A549 (cell line): ENCODE data around the gene TMPRSS5. TPM values are rescaled to one million over a fixed set of nuclear protein-coding genes. Genes with fewer than 3 reads are reported as not detected.

Source experiments
- ATAC-seq, 2 experiments: fragments of 200-7000 bp in 1 of 2; fragments of >200 bp in 1 of 2; cut with Nextera tagmentation in 1 of 2; cut with Tn5 transposase in 1 of 2; 3 replicates each; pipeline versions ENCODE4 v1.8.0 to v1.9.1; 2018 to 2020; ENCODE audit warnings: mild to moderate bottlenecking in 1 of 2, moderate library complexity in 1 of 2
- CTCF ChIA-PET: fragments of 300-600 bp; sonication (Branson Sonifier 250); formaldehyde crosslinking; extraction: SDS; loops from one replicate; lab custom pipeline; 2021; ENCODE audit warnings: antibody characterized with exemption, inconsistent platforms; lab: Yijun Ruan, JAX
- POLR2A ChIA-PET: fragments of 350-600 bp; formaldehyde crosslinking; extraction: SDS; loops from one replicate; lab custom pipeline; 2021; ENCODE audit warnings: antibody characterized with exemption, inconsistent platforms; lab: Yijun Ruan, JAX
- DNase-seq, 2 experiments: peaks; one replicate each; pipeline versions ENCODE4 v3.0.0 to v3.0.0-alpha.2; 2011 to 2016; ENCODE audit warnings: low read depth in 1 of 2, low spot score in 1 of 2
- FAIRE-seq: peaks from 2 replicates; lab custom pipeline; 2011; peaks lifted over from hg19 to GRCh38; lab: Jason Lieb, UNC
- H3K27ac ChIP-seq, 2 experiments: fragments of >200 bp; sonication (Bioruptor Twin); formaldehyde crosslinking; 3 replicates each; pipeline ENCODE4 v1.5.1; 2016 to 2017
- H3K4me1 ChIP-seq: fragments of >200 bp; sonication (Bioruptor Twin); formaldehyde crosslinking; 3 replicates; pipeline ENCODE4 v1.6.1; 2016
- H3K4me2 ChIP-seq: fragments of >200 bp; sonication (Bioruptor Twin); formaldehyde crosslinking; 3 replicates; pipeline ENCODE4 v1.6.1; 2016
- H3K4me3 ChIP-seq: fragments of >200 bp; sonication (Bioruptor Twin); formaldehyde crosslinking; 3 replicates; pipeline ENCODE4 v1.5.1; 2016
- H3K9me3 ChIP-seq: fragments of >200 bp; sonication (Bioruptor Twin); formaldehyde crosslinking; 3 replicates; pipeline ENCODE4 v1.6.1; 2016
- CHD2 ChIP-seq: fragments of 150-350 bp; IDR thresholded peaks from 2 replicates; pipeline ENCODE4 v1.6.1; 2014; ENCODE audit warnings: low read length; ENCODE audit not compliant: partially characterized antibody
- EHMT2 ChIP-seq: fragments of 200-600 bp; sonication (generic); IDR thresholded peaks from 2 replicates; pipeline ENCODE4 v1.6.1; 2016; ENCODE audit warnings: antibody characterized with exemption, low read depth, mild to moderate bottlenecking, moderate library complexity
- EP300 ChIP-seq, 2 experiments: fragments of >200 bp; sonication (Bioruptor Twin); formaldehyde crosslinking; IDR thresholded peaks; 2 replicates in 1 of 2; 3 replicates in 1 of 2; pipeline ENCODE4 v1.6.1; 2016 to 2017
- FOXS1 ChIP-seq: fragments of 250-450 bp; sonication (Bioruptor Pico); IDR thresholded peaks from 2 replicates; pipeline ENCODE4 v1.5.0; 2020; ENCODE audit warnings: mild to moderate bottlenecking, moderate library complexity
- GATA3 ChIP-seq: IDR thresholded peaks from 2 replicates; pipeline ENCODE4 v1.6.1; 2012; ENCODE audit warnings: borderline replicate concordance
- KDM1A ChIP-seq: fragments of 200-600 bp; sonication (generic); IDR thresholded peaks from 2 replicates; pipeline ENCODE4 v1.6.1; 2016; ENCODE audit warnings: low read depth, mild to moderate bottlenecking
- KDM5A ChIP-seq: fragments of 200-600 bp; sonication (generic); IDR thresholded peaks from 2 replicates; pipeline ENCODE4 v1.6.1; 2016; ENCODE audit warnings: antibody characterized with exemption, mild to moderate bottlenecking
- MAFK ChIP-seq: fragments of 450-650 bp; IDR thresholded peaks from 2 replicates; pipeline ENCODE4 v1.6.1; 2014; ENCODE audit not compliant: partially characterized antibody
- MAZ ChIP-seq: fragments of 150-350 bp; IDR thresholded peaks from 2 replicates; pipeline ENCODE4 v1.6.1; 2014; ENCODE audit warnings: antibody characterized with exemption, low read depth, low read length, borderline replicate concordance
- MYC ChIP-seq: IDR thresholded peaks from 2 replicates; pipeline ENCODE4 v1.6.1; 2012; ENCODE audit warnings: mild to moderate bottlenecking, inconsistent platforms, low read length, improper control_type of control experiment, borderline replicate concordance
- NPAS2 ChIP-seq: fragments of 250-450 bp; sonication (Bioruptor Pico); IDR thresholded peaks from 2 replicates; pipeline ENCODE4 v1.8.0; 2022; ENCODE audit warnings: mild to moderate bottlenecking, moderate library complexity, borderline replicate concordance
- NR3C1 ChIP-seq: fragments of >200 bp; sonication (Bioruptor Twin); formaldehyde crosslinking; IDR thresholded peaks from 3 replicates; pipeline ENCODE4 v1.6.1; 2017
- PHF8 ChIP-seq: fragments of 200-600 bp; sonication (generic); IDR thresholded peaks from 2 replicates; pipeline ENCODE4 v1.6.1; 2016; ENCODE audit warnings: low read depth, mild to moderate bottlenecking, antibody characterized with exemption, moderate library complexity, borderline replicate concordance
- POLR2AphosphoS2 ChIP-seq: conservative IDR thresholded peaks from 2 replicates; pipeline ENCODE4 v1.6.1; 2012; ENCODE audit warnings: low read length, improper control_type of control experiment, inconsistent platforms
- RARB ChIP-seq: fragments of 250-450 bp; sonication (Bioruptor Pico); IDR thresholded peaks from 2 replicates; pipeline ENCODE4 v1.8.0; 2021; ENCODE audit warnings: mild to moderate bottlenecking, moderate library complexity
- RCOR1 ChIP-seq: fragments of 150-350 bp; IDR thresholded peaks from 2 replicates; pipeline ENCODE4 v1.6.1; 2014; ENCODE audit warnings: antibody characterized with exemption, low read length, low read depth
- RFX5 ChIP-seq: fragments of 450-650 bp; IDR thresholded peaks from 2 replicates; pipeline ENCODE4 v1.7.1; 2014; ENCODE audit warnings: antibody characterized with exemption, mild to moderate bottlenecking, moderate library complexity
- SMC3 ChIP-seq: fragments of >200 bp; sonication (Bioruptor Twin); formaldehyde crosslinking; IDR thresholded peaks from 3 replicates; pipeline ENCODE4 v1.6.1; 2018; ENCODE audit warnings: inconsistent platforms
- SREBF2 ChIP-seq: fragments of 450-650 bp; IDR thresholded peaks from 2 replicates; pipeline ENCODE4 v1.6.1; 2014; ENCODE audit warnings: mild to moderate bottlenecking, moderate library complexity
- TP53 ChIP-seq: fragments of 250-450 bp; sonication (Bioruptor Pico); IDR thresholded peaks from 2 replicates; pipeline ENCODE4 v1.5.0; 2021; ENCODE audit warnings: mild to moderate bottlenecking, moderate library complexity
- ZC3H11A ChIP-seq: fragments of 450-650 bp; IDR thresholded peaks from 2 replicates; pipeline ENCODE4 v1.6.1; 2014; ENCODE audit warnings: antibody characterized with exemption, mild to moderate bottlenecking
- ZFP36 ChIP-seq: fragments of 450-650 bp; IDR thresholded peaks from 2 replicates; pipeline ENCODE4 v1.6.1; 2014; ENCODE audit warnings: borderline replicate concordance; ENCODE audit not compliant: partially characterized antibody
- ZNF302 ChIP-seq: fragments of 250-450 bp; sonication (Bioruptor Pico); IDR thresholded peaks from 2 replicates; pipeline ENCODE4 v1.9.0; 2021; ENCODE audit warnings: inconsistent platforms, mild to moderate bottlenecking, moderate library complexity
- WGBS: methylation state at CpG from one replicate; pipeline ENCODE4 v1.1.6; 2017; ENCODE audit errors: missing lambda C conversion rate; 5-methylcytosine and 5-hydroxymethylcytosine counted together
- polyA plus RNA-seq, 4 experiments: library from polyadenylated mRNA; depleted of rRNA in 3 of 4; stranded (reverse); fragments of >200 nt; fragmentation: RNase III in 1 of 4; extraction: RNeasy Plus Mini Kit Qiagen cat#74134 plus additional on column Dnase treatment in 1 of 4; gene quantifications; 2 replicates in 3 of 4; 3 replicates in 1 of 4; pipeline ENCODE4 v1.2.3, GENCODE V29; 2011 to 2017
- TF ChIP-seq, protein P1 (sequence below): fragments of >200 bp; sonication (Bioruptor Twin); formaldehyde crosslinking; IDR thresholded peaks from 3 replicates; pipeline ENCODE4 v1.5.1; 2016
- TF ChIP-seq, protein P2 (sequence below): fragments of 450-650 bp; IDR thresholded peaks from 2 replicates; pipeline ENCODE4 v1.6.1; 2014; ENCODE audit warnings: antibody characterized with exemption
- TF ChIP-seq, protein P3 (sequence below): fragments of >200 bp; sonication (Bioruptor Twin); formaldehyde crosslinking; IDR thresholded peaks from 2 replicates; pipeline ENCODE4 v1.6.1; 2016
- TF ChIP-seq, protein P4 (sequence below): fragments of >200 bp; sonication (Bioruptor Twin); formaldehyde crosslinking; IDR thresholded peaks from 3 replicates; pipeline ENCODE4 v1.6.1; 2016
- TF ChIP-seq, protein P5 (sequence below): fragments of 200-600 bp; sonication (generic); IDR thresholded peaks from 2 replicates; pipeline ENCODE4 v1.6.1; 2016; ENCODE audit warnings: antibody characterized with exemption, mild to moderate bottlenecking, moderate library complexity

TMPRSS5 gene
- polyA plus RNA-seq, 2 of the 4 experiments (the other 2 are of a cell fraction), result 0.12 TPM

DNA sequence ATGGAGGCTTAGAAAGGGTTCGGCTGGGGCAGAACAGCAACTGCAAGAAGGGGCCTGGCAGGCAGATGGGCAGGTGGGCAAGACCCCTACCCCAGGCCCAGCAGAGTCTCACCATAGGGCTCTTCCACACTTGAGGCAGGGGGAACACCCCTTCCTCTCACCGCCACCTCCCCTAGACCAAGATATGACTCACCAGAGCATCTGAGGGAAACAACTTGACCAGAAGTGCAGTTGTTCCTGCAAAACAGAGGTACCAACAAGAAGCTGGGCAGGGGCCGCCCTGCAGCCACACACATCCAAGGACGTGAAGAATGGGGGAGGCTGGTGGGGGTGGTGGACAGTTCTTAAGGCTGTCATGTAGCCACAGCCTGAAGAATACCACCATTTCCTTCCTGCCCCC lies 10.9 kb downstream of the TMPRSS5 start (continued):
- TF ChIP-seq ZFP36 (no peak), ZC3H11A (no peak)
- TF ChIP-seq, protein P1, sequence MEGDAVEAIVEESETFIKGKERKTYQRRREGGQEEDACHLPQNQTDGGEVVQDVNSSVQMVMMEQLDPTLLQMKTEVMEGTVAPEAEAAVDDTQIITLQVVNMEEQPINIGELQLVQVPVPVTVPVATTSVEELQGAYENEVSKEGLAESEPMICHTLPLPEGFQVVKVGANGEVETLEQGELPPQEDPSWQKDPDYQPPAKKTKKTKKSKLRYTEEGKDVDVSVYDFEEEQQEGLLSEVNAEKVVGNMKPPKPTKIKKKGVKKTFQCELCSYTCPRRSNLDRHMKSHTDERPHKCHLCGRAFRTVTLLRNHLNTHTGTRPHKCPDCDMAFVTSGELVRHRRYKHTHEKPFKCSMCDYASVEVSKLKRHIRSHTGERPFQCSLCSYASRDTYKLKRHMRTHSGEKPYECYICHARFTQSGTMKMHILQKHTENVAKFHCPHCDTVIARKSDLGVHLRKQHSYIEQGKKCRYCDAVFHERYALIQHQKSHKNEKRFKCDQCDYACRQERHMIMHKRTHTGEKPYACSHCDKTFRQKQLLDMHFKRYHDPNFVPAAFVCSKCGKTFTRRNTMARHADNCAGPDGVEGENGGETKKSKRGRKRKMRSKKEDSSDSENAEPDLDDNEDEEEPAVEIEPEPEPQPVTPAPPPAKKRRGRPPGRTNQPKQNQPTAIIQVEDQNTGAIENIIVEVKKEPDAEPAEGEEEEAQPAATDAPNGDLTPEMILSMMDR, result no peak
- TF ChIP-seq, all 56 proteins: peak for 0

DNA sequence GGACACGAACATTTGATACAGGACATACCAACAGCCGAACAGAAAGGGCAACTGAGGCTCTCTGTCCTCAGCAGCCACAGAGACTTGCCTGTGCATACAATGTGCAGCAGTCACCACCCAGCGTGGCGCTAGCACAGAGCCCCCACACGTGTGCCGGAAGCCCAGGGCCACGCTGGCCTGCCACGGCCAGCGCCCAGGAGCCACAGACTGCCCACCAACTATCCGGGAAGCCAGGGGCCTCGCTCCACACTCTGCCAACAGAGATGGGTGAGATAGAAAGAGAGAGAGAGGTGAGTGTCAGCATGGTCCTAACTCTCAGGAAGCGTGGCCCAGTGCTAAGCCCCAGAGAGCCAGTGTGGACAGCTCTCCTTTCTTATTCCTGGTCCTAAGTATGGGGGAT lies 11.7 kb downstream of the TMPRSS5 start:
- 75% methylated on average over 3 of the region's 12 CpGs for WGBS
- Histone ChIP-seq H3K9me3 (no peaks in the 10 kb centered on the region), H3K4me1 (peaks cover 18% of the 10 kb centered on the region), H3K4me3 (no peak overlapping the region), H3K27ac (no peak overlapping the region), H3K4me2 (no peak overlapping the region)
- DNase-seq (no peak), FAIRE-seq (no peak), ATAC-seq (no peak)
- ChIA-PET POLR2A (no interaction called here), CTCF (no interaction called here)
- TF ChIP-seq POLR2AphosphoS2 (no peak), EP300 (IDR thresholded peaks at IDR 0.05) (no peak), RFX5 (no peak), FOXS1 (CRISPR knock-in tag) (no peak), MAZ (no peak), SREBF2 (no peak), RCOR1 (no peak), EHMT2 (no peak), SMC3 (no peak), ZNF302 (CRISPR knock-in tag) (no peak), TP53 (no peak)
- TF ChIP-seq, protein P2, sequence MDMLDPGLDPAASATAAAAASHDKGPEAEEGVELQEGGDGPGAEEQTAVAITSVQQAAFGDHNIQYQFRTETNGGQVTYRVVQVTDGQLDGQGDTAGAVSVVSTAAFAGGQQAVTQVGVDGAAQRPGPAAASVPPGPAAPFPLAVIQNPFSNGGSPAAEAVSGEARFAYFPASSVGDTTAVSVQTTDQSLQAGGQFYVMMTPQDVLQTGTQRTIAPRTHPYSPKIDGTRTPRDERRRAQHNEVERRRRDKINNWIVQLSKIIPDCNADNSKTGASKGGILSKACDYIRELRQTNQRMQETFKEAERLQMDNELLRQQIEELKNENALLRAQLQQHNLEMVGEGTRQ, result no peak
- TF ChIP-seq, protein P3, sequence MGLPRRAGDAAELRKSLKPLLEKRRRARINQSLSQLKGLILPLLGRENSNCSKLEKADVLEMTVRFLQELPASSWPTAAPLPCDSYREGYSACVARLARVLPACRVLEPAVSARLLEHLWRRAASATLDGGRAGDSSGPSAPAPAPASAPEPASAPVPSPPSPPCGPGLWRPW, result no peak

DNA sequence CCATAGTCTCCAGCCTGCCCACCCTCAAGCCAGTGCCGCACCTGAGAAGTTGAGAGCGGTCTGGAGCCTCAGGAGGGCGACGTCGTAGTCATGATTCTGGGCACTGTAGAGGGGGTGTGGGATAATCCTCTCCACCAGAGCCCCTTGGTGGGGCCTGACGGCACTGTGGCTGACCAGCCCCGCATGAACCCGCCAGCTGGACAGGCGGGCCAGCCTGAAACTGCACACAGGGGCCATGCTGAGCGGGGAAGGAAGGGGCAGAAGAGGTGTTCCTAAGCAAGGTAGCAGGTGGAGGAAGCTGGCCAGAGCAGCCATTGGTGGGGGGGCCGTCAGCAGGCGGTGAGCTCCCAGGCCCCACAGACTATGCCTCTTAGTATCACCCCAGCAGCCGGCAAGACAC lies 13.1 kb downstream of the TMPRSS5 start:
- Histone ChIP-seq H3K4me3 (no peak overlapping the region), H3K9me3 (no peaks in the 10 kb centered on the region), H3K4me2 (no peak overlapping the region), H3K4me1 (peaks cover 18% of the 10 kb centered on the region), H3K27ac (no peak overlapping the region)
- no peak for DNase-seq
- FAIRE-seq, result no peak
- ATAC-seq, result no peak
- WGBS, result 87% methylated on average over 6 of the region's 13 CpGs
- CTCF ChIA-PET, result no interaction called here
- POLR2A ChIA-PET, result no interaction called here
- TF ChIP-seq CHD2, result no peak
- TF ChIP-seq, protein P4, sequence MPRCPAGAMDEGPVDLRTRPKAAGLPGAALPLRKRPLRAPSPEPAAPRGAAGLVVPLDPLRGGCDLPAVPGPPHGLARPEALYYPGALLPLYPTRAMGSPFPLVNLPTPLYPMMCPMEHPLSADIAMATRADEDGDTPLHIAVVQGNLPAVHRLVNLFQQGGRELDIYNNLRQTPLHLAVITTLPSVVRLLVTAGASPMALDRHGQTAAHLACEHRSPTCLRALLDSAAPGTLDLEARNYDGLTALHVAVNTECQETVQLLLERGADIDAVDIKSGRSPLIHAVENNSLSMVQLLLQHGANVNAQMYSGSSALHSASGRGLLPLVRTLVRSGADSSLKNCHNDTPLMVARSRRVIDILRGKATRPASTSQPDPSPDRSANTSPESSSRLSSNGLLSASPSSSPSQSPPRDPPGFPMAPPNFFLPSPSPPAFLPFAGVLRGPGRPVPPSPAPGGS, result no peak
- TF ChIP-seq KDM5A, result no peak
- no peak for TF ChIP-seq NR3C1
- TF ChIP-seq, protein P5, sequence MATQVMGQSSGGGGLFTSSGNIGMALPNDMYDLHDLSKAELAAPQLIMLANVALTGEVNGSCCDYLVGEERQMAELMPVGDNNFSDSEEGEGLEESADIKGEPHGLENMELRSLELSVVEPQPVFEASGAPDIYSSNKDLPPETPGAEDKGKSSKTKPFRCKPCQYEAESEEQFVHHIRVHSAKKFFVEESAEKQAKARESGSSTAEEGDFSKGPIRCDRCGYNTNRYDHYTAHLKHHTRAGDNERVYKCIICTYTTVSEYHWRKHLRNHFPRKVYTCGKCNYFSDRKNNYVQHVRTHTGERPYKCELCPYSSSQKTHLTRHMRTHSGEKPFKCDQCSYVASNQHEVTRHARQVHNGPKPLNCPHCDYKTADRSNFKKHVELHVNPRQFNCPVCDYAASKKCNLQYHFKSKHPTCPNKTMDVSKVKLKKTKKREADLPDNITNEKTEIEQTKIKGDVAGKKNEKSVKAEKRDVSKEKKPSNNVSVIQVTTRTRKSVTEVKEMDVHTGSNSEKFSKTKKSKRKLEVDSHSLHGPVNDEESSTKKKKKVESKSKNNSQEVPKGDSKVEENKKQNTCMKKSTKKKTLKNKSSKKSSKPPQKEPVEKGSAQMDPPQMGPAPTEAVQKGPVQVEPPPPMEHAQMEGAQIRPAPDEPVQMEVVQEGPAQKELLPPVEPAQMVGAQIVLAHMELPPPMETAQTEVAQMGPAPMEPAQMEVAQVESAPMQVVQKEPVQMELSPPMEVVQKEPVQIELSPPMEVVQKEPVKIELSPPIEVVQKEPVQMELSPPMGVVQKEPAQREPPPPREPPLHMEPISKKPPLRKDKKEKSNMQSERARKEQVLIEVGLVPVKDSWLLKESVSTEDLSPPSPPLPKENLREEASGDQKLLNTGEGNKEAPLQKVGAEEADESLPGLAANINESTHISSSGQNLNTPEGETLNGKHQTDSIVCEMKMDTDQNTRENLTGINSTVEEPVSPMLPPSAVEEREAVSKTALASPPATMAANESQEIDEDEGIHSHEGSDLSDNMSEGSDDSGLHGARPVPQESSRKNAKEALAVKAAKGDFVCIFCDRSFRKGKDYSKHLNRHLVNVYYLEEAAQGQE, result no peak
- no peak for TF ChIP-seq RARB
- TF ChIP-seq MYC, result no peak
- TF ChIP-seq RFX5, result no peak
- TF ChIP-seq PHF8, result no peak
- TF ChIP-seq GATA3, result no peak
- no peak for TF ChIP-seq EHMT2
- TF ChIP-seq NPAS2 (CRISPR knock-in tag), result no peak
- TF ChIP-seq KDM1A, result no peak
- TF ChIP-seq MAFK, result no peak
